Liver (tissue), 9 donors: ENCODE results near the gene GSK3B. TPM values are rescaled to one million over a fixed set of nuclear protein-coding genes. Genes with fewer than 3 reads are reported as not detected.

Source experiments
- DNase-seq: peaks from one replicate; pipeline ENCODE4 v3.0.0-alpha.2; 2017; ENCODE audit warnings: low spot score
- H3K27ac ChIP-seq, 2 donors: one replicate each; pipeline ENCODE4 v1.7.0; 2013; ENCODE audit warnings: inconsistent platforms in 2 of 2, low read length in 2 of 2, control low read depth in 1 of 2, low read depth in 1 of 2, mild to moderate bottlenecking in 1 of 2
- H3K27me3 ChIP-seq, 4 donors: one replicate each; pipeline versions ENCODE4 v1.6.1 to v1.7.0; 2013; ENCODE audit warnings: low read length in 3 of 4, inconsistent platforms in 1 of 4, mild to moderate bottlenecking in 1 of 4, moderate library complexity in 1 of 4; ENCODE audit not compliant: control insufficient read depth in 4 of 4, insufficient read depth in 4 of 4
- H3K36me3 ChIP-seq, 4 donors: one replicate each; pipeline versions ENCODE4 v1.6.1 to v1.7.0; 2013; ENCODE audit warnings: low read length in 3 of 4, mild to moderate bottlenecking in 3 of 4, low read depth in 1 of 4, moderate library complexity in 1 of 4; ENCODE audit not compliant: control insufficient read depth in 4 of 4, insufficient read depth in 3 of 4
- H3K4me1 ChIP-seq, 4 donors: one replicate each; pipeline versions ENCODE4 v1.6.1 to v1.7.0; 2013; ENCODE audit warnings: low read length in 3 of 4, mild to moderate bottlenecking in 3 of 4, moderate library complexity in 1 of 4; ENCODE audit not compliant: control insufficient read depth in 4 of 4, insufficient read depth in 4 of 4
- H3K4me3 ChIP-seq, 3 donors: one replicate each; pipeline versions ENCODE4 v1.6.1 to v1.7.0; 2013; ENCODE audit warnings: low read length in 3 of 3, control low read depth in 1 of 3, low read depth in 1 of 3, mild to moderate bottlenecking in 1 of 3
- H3K9ac ChIP-seq, 2 donors: one replicate each; pipeline ENCODE4 v1.7.0; 2013; ENCODE audit warnings: low read length in 2 of 2, mild to moderate bottlenecking in 2 of 2, moderate library complexity in 2 of 2, control low read depth in 1 of 2, low read depth in 1 of 2
- H3K9me3 ChIP-seq, 4 donors: one replicate each; pipeline versions ENCODE4 v1.6.1 to v1.7.0; 2013; ENCODE audit warnings: low read length in 3 of 4; ENCODE audit not compliant: control insufficient read depth in 4 of 4
- ATF3 ChIP-seq: IDR thresholded peaks from 2 replicates; pipeline ENCODE4 v1.6.1; 2016; ENCODE audit warnings: antibody characterized with exemption
- FOXA1 ChIP-seq: IDR thresholded peaks from 2 replicates; pipeline ENCODE4 v1.6.1; 2016; ENCODE audit warnings: antibody characterized with exemption
- FOXA2 ChIP-seq: IDR thresholded peaks from 2 replicates; pipeline ENCODE4 v1.6.1; 2016; ENCODE audit warnings: antibody characterized with exemption
- GABPA ChIP-seq, 2 donors: IDR thresholded peaks in 1 of 2; conservative IDR thresholded peaks in 1 of 2; 2 replicates each; pipeline ENCODE4 v1.6.1; 2016; ENCODE audit warnings: antibody characterized with exemption in 2 of 2, mild to moderate bottlenecking in 1 of 2, moderate library complexity in 1 of 2
- HNF4A ChIP-seq, 2 donors: conservative IDR thresholded peaks; 2 replicates each; pipeline ENCODE4 v1.6.1; 2016; ENCODE audit warnings: antibody characterized with exemption in 2 of 2, mild to moderate bottlenecking in 2 of 2
- JUND ChIP-seq, 2 donors: IDR thresholded peaks; 2 replicates each; pipeline ENCODE4 v1.6.1; 2016; ENCODE audit warnings: antibody characterized with exemption in 2 of 2
- NR2F2 ChIP-seq: IDR thresholded peaks from 2 replicates; pipeline ENCODE4 v1.6.1; 2016; ENCODE audit warnings: antibody characterized with exemption
- RAD21 ChIP-seq, 2 donors: IDR thresholded peaks; 2 replicates each; pipeline ENCODE4 v1.6.1; 2016; ENCODE audit warnings: antibody characterized with exemption in 2 of 2, mild to moderate bottlenecking in 2 of 2
- RXRA ChIP-seq, 2 donors: IDR thresholded peaks; 2 replicates each; pipeline ENCODE4 v1.6.1; 2017 to 2018; ENCODE audit warnings: antibody characterized with exemption in 2 of 2, mild to moderate bottlenecking in 1 of 2
- SP1 ChIP-seq: IDR thresholded peaks from 2 replicates; pipeline ENCODE4 v1.6.1; 2018; ENCODE audit warnings: antibody characterized with exemption, mild to moderate bottlenecking
- TAF1 ChIP-seq: conservative IDR thresholded peaks from 2 replicates; pipeline ENCODE4 v1.6.1; 2016; ENCODE audit warnings: antibody characterized with exemption, mild to moderate bottlenecking
- YY1 ChIP-seq: IDR thresholded peaks from 2 replicates; pipeline ENCODE4 v1.6.1; 2016; ENCODE audit warnings: antibody characterized with exemption, mild to moderate bottlenecking
- ZBTB33 ChIP-seq: IDR thresholded peaks from 2 replicates; pipeline ENCODE4 v1.6.1; 2016; ENCODE audit warnings: antibody characterized with exemption
- WGBS: extraction: QIAGEN DNeasy Blood & Tissue Kit; methylation state at CpG from one replicate; pipeline ENCODE4 v1.1.7; 2013; 5-methylcytosine and 5-hydroxymethylcytosine counted together
- polyA plus RNA-seq, 2 donors: library from polyadenylated mRNA; stranded (reverse) in 1 of 2; unstranded in 1 of 2; fragments of 200-250 nt in 1 of 2; fragments of >200 nt in 1 of 2; fragmentation: Nextera tagmentation in 1 of 2; extraction: Ambion mirVana in 1 of 2; gene quantifications; one replicate each; pipeline versions ENCODE4 v1.2.1 to v1.2.3, GENCODE V29; 2013 to 2015
- total RNA-seq, 2 donors: library from RNA; depleted of rRNA; stranded (reverse); fragments of >200 nt; gene quantifications; one replicate each; pipeline ENCODE4 v1.2.3, GENCODE V29; 2014
- TF ChIP-seq, protein P1 (sequence below): IDR thresholded peaks from 2 replicates; pipeline ENCODE4 v1.6.1; 2016; ENCODE audit warnings: antibody characterized with exemption, mild to moderate bottlenecking
- donor health status: healthy.
- donor health status: healthy.
- donor health status: healthy.
- donor health status: healthy.
- donor health status: healthy.

GSK3B gene
- total and polyA plus RNA-seq, 4 donors, result 10.5 to 20.8 (median 18.5) TPM

DNA sequence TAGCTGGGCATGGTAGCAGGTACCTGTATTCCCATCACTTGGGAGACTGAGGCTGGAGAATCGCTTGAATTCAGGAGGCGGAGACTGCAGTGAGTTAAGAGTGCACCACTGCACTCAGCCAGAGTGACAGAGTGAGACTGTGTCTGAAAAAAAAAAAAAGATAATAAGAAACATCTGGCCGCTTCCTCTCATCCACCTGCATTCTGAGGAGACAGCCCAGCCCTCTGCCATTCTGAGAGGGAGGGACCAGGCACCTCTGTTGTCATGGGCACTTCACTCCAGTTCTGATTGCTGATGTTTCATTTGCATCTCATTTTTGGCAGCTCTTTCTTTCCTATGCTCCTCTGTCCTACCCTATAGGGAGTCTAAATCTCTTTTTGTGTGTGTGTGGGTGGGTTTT, 36.4 kb upstream of the GSK3B start:
- H3K27me3 ChIP-seq, result no peaks in the 10 kb centered on the region
- H3K36me3 ChIP-seq, result no peaks in the 10 kb centered on the region
- no peaks in the 10 kb centered on the region for H3K9me3 ChIP-seq
- TF ChIP-seq ATF3 (no peak), ZBTB33 (no peak), SP1 (no peak), NR2F2 (no peak), JUND (IDR thresholded peaks at IDR 0.05) (no peak), TAF1 (no peak), YY1 (no peak), FOXA1 (no peak)
- TF ChIP-seq, protein P1, sequence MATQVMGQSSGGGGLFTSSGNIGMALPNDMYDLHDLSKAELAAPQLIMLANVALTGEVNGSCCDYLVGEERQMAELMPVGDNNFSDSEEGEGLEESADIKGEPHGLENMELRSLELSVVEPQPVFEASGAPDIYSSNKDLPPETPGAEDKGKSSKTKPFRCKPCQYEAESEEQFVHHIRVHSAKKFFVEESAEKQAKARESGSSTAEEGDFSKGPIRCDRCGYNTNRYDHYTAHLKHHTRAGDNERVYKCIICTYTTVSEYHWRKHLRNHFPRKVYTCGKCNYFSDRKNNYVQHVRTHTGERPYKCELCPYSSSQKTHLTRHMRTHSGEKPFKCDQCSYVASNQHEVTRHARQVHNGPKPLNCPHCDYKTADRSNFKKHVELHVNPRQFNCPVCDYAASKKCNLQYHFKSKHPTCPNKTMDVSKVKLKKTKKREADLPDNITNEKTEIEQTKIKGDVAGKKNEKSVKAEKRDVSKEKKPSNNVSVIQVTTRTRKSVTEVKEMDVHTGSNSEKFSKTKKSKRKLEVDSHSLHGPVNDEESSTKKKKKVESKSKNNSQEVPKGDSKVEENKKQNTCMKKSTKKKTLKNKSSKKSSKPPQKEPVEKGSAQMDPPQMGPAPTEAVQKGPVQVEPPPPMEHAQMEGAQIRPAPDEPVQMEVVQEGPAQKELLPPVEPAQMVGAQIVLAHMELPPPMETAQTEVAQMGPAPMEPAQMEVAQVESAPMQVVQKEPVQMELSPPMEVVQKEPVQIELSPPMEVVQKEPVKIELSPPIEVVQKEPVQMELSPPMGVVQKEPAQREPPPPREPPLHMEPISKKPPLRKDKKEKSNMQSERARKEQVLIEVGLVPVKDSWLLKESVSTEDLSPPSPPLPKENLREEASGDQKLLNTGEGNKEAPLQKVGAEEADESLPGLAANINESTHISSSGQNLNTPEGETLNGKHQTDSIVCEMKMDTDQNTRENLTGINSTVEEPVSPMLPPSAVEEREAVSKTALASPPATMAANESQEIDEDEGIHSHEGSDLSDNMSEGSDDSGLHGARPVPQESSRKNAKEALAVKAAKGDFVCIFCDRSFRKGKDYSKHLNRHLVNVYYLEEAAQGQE, result no peak
- 96% methylated on average over 3 of the region's 3 CpGs for WGBS
- DNase-seq, result no peak
- no peaks in the 10 kb centered on the region for H3K4me1 ChIP-seq
- no peak overlapping the region for H3K4me3 ChIP-seq
- no peak overlapping the region for H3K9ac ChIP-seq
- no peak overlapping the region for H3K27ac ChIP-seq

- Histone ChIP-seq H3K36me3 (no peaks in the 10 kb centered on the region), H3K27me3 (no peaks in the 10 kb centered on the region), H3K27ac (no peak overlapping the region), H3K9ac (no peak overlapping the region), H3K4me3 (no peak overlapping the region), H3K9me3 (no peaks in the 10 kb centered on the region), H3K4me1 (no peaks in the 10 kb centered on the region)
- DNase-seq, result no peak
- no peak for TF ChIP-seq RXRA (IDR thresholded peaks at IDR 0.05)
- no peak for TF ChIP-seq SP1
- TF ChIP-seq GABPA (IDR thresholded peaks at IDR 0.05 in 1 of 2, conservative IDR thresholded peaks at IDR 0.05 in 1 of 2), result no peak
- TF ChIP-seq HNF4A (conservative IDR thresholded peaks at IDR 0.05), result no peak
- TF ChIP-seq FOXA2, result no peak
- no peak for TF ChIP-seq RAD21 (IDR thresholded peaks at IDR 0.05)
- WGBS, result 89% methylated on average over 2 of the region's 2 CpGs
Observed at GRCh38 chr3:120129718-120130513, 35.7 kb upstream of the GSK3B start.
